SH-SY5Y (cell line): ENCODE measurements around the gene TAS2R20.

Experiments
- GATA2 ChIP-seq: IDR thresholded peaks from 2 replicates; pipeline ENCODE4 v1.6.1; 2011; ENCODE audit warnings: mild to moderate bottlenecking, low read depth, low read length
- GATA3 ChIP-seq: IDR thresholded peaks from 2 replicates; pipeline ENCODE4 v1.6.1; 2011; ENCODE audit warnings: low read depth, mild to moderate bottlenecking, low read length, moderate library complexity

Gene TAS2R20

DNA sequence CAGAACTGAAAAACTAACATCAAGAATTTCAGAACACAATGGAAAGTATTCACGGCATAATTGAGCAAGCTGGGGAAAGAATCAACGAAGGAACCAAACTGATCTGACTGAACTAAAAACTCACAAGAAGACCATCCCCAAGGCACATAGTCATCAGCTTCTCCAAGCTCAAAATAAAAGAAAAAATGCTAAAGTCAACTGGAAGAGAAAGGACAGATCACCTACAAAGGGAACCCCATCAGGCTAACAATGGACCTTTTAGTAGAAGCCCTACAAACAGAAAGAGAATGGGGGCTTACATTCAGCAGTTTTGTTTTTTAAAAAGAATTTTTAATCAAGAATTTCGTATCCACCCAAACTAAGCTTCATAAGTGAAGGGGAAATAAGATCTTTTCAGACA, 23.1 kb downstream of the TAS2R20 start:
- TF ChIP-seq GATA3 (no peak), GATA2 (no peak)

DNA sequence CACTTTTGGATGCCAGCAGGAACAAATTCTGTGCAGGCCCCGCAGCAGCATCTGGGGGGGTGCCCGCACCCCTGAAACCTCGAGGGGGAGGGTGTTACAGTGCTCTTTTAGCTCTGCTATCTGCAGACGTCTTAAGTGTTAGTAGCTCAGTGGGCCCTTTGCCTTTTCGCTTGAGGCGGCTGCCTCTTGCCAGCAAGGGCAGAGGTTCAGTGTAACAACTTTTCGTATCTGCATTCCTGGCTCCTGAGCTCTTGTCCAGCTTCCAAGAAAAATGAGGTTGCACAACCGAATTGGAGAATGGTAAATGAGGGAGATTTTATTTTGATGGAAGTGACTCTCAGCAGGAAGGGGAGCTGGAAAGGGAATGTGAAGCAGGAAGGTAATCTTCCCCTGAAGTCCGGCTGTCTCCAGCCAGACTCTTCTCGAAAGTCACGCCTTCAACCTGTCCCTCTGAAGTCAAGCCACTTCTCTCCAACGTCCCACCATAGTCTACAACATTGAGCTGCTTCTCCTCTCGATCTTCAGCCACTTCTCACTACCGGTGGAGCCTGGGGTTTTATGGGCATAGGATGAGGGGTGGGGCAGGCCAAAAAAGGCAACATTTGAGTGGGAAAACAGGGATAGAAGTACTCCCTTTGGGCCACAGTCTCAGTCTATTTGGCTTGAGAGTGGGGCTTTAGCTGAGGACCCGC, 29.2 kb downstream of the TAS2R20 start:
- TF ChIP-seq GATA2 (no peak), GATA3 (no peak)

GRCh38 chr12:10967409-10967808, 30.7 kb downstream of the TAS2R20 start:
- TF ChIP-seq GATA3 (no peak), GATA2 (no peak)

DNA sequence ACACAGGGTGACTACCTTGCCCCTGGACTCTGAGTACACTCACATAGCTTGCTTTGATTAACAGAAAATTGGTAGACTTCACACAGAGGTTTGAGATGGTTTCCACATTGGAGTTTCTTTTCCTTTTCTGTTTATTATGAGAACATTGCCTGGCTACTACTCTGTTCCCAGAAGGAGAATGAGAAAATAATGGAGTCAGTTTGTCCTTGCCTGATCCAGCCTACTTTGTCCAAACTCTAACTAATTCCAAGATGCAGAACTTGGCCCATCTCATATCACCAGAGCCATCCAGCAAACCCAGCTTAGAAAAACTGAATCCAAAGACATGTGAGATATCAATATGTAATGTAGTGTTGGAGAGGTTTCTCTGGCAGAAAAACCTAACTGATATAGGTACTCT, 31.8 kb downstream of the TAS2R20 start:
- TF ChIP-seq GATA2 (no peak), GATA3 (no peak)

GRCh38 chr12:10965476-10965875, 32.6 kb downstream of the TAS2R20 start:
- no peak for TF ChIP-seq GATA3
- TF ChIP-seq GATA2: no peak

- no peak for TF ChIP-seq GATA2
- TF ChIP-seq GATA3: no peak
Measured at GRCh38 chr12:10960211-10960610, 37.9 kb downstream of the TAS2R20 start.

DNA sequence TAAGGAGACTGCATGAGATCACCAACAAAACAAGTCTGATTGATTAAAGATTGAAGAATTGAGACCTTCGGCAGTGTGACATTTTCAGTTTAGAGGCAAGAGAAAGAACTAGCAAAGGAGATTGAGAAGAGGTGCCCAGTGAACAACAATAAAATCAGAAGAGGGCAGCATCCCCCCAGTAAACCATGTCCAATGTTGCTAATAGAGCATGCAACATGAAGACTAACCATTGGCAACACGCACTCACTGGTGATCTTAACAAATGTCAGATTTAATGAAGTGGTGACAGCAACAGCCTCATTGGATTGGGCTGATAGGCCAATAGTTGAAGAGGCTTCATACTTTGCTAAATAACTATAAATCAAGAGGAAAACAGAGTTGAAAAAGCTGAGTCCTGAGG, 38.3 kb downstream of the TAS2R20 start:
- TF ChIP-seq GATA3 (no peak), GATA2 (no peak)

GRCh38 chr12:10957741-10958140, 40.4 kb downstream of the TAS2R20 start:
- TF ChIP-seq GATA2 (no peak), GATA3 (no peak)

DNA sequence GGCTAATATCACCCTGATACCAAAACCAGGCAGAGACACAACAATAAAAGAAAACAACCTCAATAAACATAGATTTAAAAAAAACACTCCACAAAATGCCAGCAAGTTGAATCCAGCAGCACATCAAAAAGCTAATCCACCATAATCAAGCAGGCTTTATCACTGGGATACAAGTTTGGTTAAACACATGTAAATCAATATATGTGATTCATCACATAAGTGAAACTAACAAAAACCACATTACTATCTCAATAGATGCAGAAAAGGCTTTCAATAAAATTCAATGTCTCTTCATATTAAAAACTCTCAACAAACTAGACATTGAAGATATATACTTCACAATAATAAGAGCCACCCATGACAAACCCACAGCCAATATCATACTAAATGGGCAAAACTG, 42.0 kb downstream of the TAS2R20 start:
- TF ChIP-seq GATA3: no peak
- no peak for TF ChIP-seq GATA2

- TF ChIP-seq GATA3: no peak
- no peak for TF ChIP-seq GATA2
Measured at GRCh38 chr12:10952645-10953044, 45.5 kb downstream of the TAS2R20 start.
